K562 (cell line): ENCODE results near the gene TP53BP1. TPM values are rescaled to one million over a fixed set of nuclear protein-coding genes. Genes with fewer than 3 reads are reported as not detected.

Experiments used
- CXXC5 ChIP-seq: fragments of 250-450 bp; sonication (Bioruptor Pico); IDR thresholded peaks from 2 replicates; pipeline ENCODE4 v1.8.0; 2022; ENCODE audit warnings: inconsistent platforms, mild to moderate bottlenecking, moderate library complexity
- ELF4 ChIP-seq: fragments of 450-650 bp; formaldehyde crosslinking; IDR thresholded peaks from 2 replicates; pipeline ENCODE4 v1.4.0; 2022; ENCODE audit warnings: missing genetic modification characterization
- ESRRA ChIP-seq: fragments of 450-650 bp; IDR thresholded peaks from 2 replicates; pipeline ENCODE4 v1.6.1; 2014; ENCODE audit warnings: low read depth, mild to moderate bottlenecking, moderate library complexity, borderline replicate concordance
- GABPA ChIP-seq: fragments of 200-800 bp; sonication (Bioruptor generic); conservative IDR thresholded peaks from 2 replicates; pipeline ENCODE4 v1.6.1; 2016; ENCODE audit warnings: low read depth, missing genetic modification characterization, missing compliant biosample characterization
- MTA2 ChIP-seq: fragments of 450-650 bp; IDR thresholded peaks from 2 replicates; pipeline ENCODE4 v1.6.1; 2016; ENCODE audit warnings: low read depth
- NBN ChIP-seq: fragments of 450-650 bp; IDR thresholded peaks from 2 replicates; pipeline ENCODE4 v1.6.1; 2016; ENCODE audit warnings: low read depth, mild to moderate bottlenecking
- SMAD4 ChIP-seq: fragments of 250-450 bp; sonication (Bioruptor Pico); conservative IDR thresholded peaks from 2 replicates; pipeline ENCODE4 v1.8.0; 2021; ENCODE audit warnings: inconsistent platforms, mild to moderate bottlenecking, moderate library complexity
- SMARCA4 ChIP-seq: fragments of 450-650 bp; IDR thresholded peaks from 2 replicates; pipeline ENCODE4 v1.6.1; 2016
- ZNF3 ChIP-seq: fragments of 250-450 bp; sonication (Bioruptor Pico); IDR thresholded peaks from 2 replicates; pipeline ENCODE4 v1.5.0; 2021; ENCODE audit warnings: mild to moderate bottlenecking, moderate library complexity
- ZNF766 ChIP-seq: fragments of 200-800 bp; sonication (Bioruptor generic); conservative IDR thresholded peaks from 2 replicates; pipeline ENCODE4 v1.6.1; 2016; ENCODE audit warnings: missing genetic modification characterization, missing compliant biosample characterization
- polyA plus RNA-seq, 8 experiments: library from polyadenylated mRNA; depleted of rRNA in 4 of 8; stranded (reverse) in 5 of 8; unstranded in 3 of 8; fragments of >200 nt; fragmentation: Nextera tagmentation in 2 of 8; fragmentation: Illumina TruSeq in 1 of 8; extraction: Ambion mirVana in 2 of 8; extraction: Trizol in 1 of 8; gene quantifications; 2 replicates each; pipeline versions ENCODE4 v1.2.1 to v1.2.3, GENCODE V29; 2011 to 2014; ENCODE audit warnings: inconsistent platforms in 1 of 8, missing spikeins in 1 of 8
- total RNA-seq, 7 experiments: library from RNA; depleted of rRNA in 6 of 7; stranded (reverse); fragments of >200 nt in 6 of 7; fragmentation: Illumina TruSeq in 2 of 7; extraction: Trizol in 2 of 7; gene quantifications; 2 replicates each; pipeline versions ENCODE4 v1.2.1 to v1.2.3, GENCODE V29; 2011 to 2021; ENCODE audit warnings: low replicate concordance in 1 of 7
- TF ChIP-seq, protein P1 (sequence below): fragments of 450-650 bp; IDR thresholded peaks from 2 replicates; pipeline ENCODE4 v1.6.1; 2017; ENCODE audit warnings: antibody characterized with exemption, mild to moderate bottlenecking
- TF ChIP-seq, protein P2 (sequence below), 2 experiments: fragments of 450-650 bp in 1 of 2; sonication (generic) in 1 of 2; formaldehyde crosslinking in 1 of 2; IDR thresholded peaks in 1 of 2; conservative IDR thresholded peaks in 1 of 2; 2 replicates each; pipeline versions ENCODE4 v1.6.1 to v1.8.1; 2016 to 2023; ENCODE audit warnings: mild to moderate bottlenecking in 2 of 2, moderate library complexity in 2 of 2, inconsistent platforms in 1 of 2, missing genetic modification reagents in 1 of 2
- TF ChIP-seq, protein P3 (sequence below): fragments of 250-450 bp; sonication (Bioruptor Pico); IDR thresholded peaks from 2 replicates; pipeline ENCODE4 v1.4.0; 2020

Gene TP53BP1
- total and polyA plus RNA-seq, 9 of the 15 experiments (the other 6 are each of a cell fraction or from before 2014, with no cell fraction given), result 5.7 to 63.3 (median 30.9) TPM

DNA sequence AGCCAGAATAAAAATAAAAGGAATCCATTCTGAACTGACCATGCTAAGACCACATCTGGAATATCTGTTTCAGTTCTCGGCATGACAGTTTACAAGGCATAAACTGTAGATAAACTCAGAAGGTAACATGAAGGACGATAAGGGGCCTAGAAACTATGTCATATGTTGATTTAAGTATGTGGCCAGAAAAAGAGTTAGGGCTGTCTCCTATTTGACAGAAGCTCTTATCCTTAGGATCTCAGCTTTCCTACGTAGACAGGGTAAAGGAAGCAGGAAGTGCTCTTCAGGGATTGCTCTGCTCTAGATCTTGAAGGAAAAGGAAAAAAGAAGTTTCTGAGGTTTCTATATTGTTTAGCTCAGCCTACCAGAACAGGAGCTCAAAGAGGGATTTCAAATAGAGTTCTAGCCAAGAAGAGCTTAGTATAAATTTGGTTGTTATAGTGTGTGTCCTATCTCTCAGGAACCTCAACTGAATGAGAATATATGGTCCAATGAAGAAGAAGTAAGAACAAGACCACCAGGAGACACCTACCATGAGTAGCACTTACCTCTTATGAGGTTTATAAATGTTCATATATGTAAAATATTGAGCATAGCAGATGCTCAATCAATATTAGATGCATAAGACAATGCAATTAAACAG, 59.2 kb downstream of the TP53BP1 start (continued):
- TF ChIP-seq, protein P1, sequence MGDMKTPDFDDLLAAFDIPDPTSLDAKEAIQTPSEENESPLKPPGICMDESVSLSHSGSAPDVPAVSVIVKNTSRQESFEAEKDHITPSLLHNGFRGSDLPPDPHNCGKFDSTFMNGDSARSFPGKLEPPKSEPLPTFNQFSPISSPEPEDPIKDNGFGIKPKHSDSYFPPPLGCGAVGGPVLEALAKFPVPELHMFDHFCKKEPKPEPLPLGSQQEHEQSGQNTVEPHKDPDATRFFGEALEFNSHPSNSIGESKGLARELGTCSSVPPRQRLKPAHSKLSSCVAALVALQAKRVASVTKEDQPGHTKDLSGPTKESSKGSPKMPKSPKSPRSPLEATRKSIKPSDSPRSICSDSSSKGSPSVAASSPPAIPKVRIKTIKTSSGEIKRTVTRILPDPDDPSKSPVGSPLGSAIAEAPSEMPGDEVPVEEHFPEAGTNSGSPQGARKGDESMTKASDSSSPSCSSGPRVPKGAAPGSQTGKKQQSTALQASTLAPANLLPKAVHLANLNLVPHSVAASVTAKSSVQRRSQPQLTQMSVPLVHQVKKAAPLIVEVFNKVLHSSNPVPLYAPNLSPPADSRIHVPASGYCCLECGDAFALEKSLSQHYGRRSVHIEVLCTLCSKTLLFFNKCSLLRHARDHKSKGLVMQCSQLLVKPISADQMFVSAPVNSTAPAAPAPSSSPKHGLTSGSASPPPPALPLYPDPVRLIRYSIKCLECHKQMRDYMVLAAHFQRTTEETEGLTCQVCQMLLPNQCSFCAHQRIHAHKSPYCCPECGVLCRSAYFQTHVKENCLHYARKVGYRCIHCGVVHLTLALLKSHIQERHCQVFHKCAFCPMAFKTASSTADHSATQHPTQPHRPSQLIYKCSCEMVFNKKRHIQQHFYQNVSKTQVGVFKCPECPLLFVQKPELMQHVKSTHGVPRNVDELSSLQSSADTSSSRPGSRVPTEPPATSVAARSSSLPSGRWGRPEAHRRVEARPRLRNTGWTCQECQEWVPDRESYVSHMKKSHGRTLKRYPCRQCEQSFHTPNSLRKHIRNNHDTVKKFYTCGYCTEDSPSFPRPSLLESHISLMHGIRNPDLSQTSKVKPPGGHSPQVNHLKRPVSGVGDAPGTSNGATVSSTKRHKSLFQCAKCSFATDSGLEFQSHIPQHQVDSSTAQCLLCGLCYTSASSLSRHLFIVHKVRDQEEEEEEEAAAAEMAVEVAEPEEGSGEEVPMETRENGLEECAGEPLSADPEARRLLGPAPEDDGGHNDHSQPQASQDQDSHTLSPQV, result 0 out of 2 replicates have a peak, but pooled peaks have one; percentile 30
- 0 out of 2 replicates have a peak, but pooled peaks have one; percentile 7 for TF ChIP-seq MTA2
- peak; percentile 69; the same call in 1 of the 2 replicates for TF ChIP-seq SMARCA4
- 0 out of 2 replicates have a peak, but pooled peaks have one; percentile 25 for TF ChIP-seq SMAD4 (CRISPR knock-in tag)
- TF ChIP-seq, protein P2, sequence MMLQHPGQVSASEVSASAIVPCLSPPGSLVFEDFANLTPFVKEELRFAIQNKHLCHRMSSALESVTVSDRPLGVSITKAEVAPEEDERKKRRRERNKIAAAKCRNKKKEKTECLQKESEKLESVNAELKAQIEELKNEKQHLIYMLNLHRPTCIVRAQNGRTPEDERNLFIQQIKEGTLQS (IDR thresholded peaks at IDR 0.05), result no peak
- TF ChIP-seq, protein P2 (CRISPR knock-in tag; conservative IDR thresholded peaks at IDR 0.05), result no peak
- TF ChIP-seq, protein P3, sequence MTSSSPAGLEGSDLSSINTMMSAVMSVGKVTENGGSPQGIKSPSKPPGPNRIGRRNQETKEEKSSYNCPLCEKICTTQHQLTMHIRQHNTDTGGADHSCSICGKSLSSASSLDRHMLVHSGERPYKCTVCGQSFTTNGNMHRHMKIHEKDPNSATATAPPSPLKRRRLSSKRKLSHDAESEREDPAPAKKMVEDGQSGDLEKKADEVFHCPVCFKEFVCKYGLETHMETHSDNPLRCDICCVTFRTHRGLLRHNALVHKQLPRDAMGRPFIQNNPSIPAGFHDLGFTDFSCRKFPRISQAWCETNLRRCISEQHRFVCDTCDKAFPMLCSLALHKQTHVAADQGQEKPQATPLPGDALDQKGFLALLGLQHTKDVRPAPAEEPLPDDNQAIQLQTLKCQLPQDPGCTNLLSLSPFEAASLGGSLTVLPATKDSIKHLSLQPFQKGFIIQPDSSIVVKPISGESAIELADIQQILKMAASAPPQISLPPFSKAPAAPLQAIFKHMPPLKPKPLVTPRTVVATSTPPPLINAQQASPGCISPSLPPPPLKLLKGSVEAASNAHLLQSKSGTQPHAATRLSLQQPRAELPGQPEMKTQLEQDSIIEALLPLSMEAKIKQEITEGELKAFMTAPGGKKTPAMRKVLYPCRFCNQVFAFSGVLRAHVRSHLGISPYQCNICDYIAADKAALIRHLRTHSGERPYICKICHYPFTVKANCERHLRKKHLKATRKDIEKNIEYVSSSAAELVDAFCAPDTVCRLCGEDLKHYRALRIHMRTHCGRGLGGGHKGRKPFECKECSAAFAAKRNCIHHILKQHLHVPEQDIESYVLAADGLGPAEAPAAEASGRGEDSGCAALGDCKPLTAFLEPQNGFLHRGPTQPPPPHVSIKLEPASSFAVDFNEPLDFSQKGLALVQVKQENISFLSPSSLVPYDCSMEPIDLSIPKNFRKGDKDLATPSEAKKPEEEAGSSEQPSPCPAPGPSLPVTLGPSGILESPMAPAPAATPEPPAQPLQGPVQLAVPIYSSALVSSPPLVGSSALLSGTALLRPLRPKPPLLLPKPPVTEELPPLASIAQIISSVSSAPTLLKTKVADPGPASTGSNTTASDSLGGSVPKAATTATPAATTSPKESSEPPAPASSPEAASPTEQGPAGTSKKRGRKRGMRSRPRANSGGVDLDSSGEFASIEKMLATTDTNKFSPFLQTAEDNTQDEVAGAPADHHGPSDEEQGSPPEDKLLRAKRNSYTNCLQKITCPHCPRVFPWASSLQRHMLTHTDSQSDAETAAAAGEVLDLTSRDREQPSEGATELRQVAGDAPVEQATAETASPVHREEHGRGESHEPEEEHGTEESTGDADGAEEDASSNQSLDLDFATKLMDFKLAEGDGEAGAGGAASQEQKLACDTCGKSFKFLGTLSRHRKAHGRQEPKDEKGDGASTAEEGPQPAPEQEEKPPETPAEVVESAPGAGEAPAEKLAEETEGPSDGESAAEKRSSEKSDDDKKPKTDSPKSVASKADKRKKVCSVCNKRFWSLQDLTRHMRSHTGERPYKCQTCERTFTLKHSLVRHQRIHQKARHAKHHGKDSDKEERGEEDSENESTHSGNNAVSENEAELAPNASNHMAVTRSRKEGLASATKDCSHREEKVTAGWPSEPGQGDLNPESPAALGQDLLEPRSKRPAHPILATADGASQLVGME (CRISPR knock-in tag), result no peak
- peak; percentile 69 for TF ChIP-seq GABPA
- TF ChIP-seq ELF4 (CRISPR knock-in tag), result 0 out of 2 replicates have a peak, but pooled peaks have one; percentile 18
- peak; percentile 77 for TF ChIP-seq ESRRA
- TF ChIP-seq NBN, result 0 out of 2 replicates have a peak, but pooled peaks have one; percentile 34
- peak; percentile 35; the same call in 1 of the 2 replicates for TF ChIP-seq CXXC5 (CRISPR knock-in tag)
- peak; percentile 62 for TF ChIP-seq ZNF766 (CRISPR knock-in tag)
- TF ChIP-seq ZNF3 (CRISPR knock-in tag), result no peak
